Osteoblast (primary cell): ENCODE data around the gene INHBB. TPM values are rescaled to one million over a fixed set of nuclear protein-coding genes. Genes with fewer than 3 reads are reported as not detected.

Source experiments
- DNase-seq: peaks from one replicate; pipeline ENCODE4 v3.0.0; 2011; ENCODE audit warnings: low spot score, mixed read lengths; ENCODE audit not compliant: insufficient read length; ENCODE audit errors: missing footprints
- H2AFZ ChIP-seq: 2 replicates; pipeline ENCODE4 v1.6.0; 2011; ENCODE audit warnings: mild to moderate bottlenecking, low read length
- H3K27ac ChIP-seq: 2 replicates; pipeline ENCODE4 v1.5.1; 2011; ENCODE audit warnings: mild to moderate bottlenecking, low read depth, low read length, moderate library complexity
- H3K27me3 ChIP-seq: 2 replicates; pipeline ENCODE4 v1.6.0; 2012; ENCODE audit warnings: mild to moderate bottlenecking, control low read depth, inconsistent platforms, low read length, moderate library complexity; ENCODE audit not compliant: insufficient read depth
- H3K36me3 ChIP-seq: 2 replicates; pipeline ENCODE4 v1.5.1; 2011; ENCODE audit warnings: mild to moderate bottlenecking, low read length, control low read depth, moderate library complexity; ENCODE audit not compliant: insufficient read depth
- H3K4me1 ChIP-seq: 2 replicates; pipeline ENCODE4 v1.5.1; 2011; ENCODE audit warnings: mild to moderate bottlenecking, low read length, control low read depth, moderate library complexity; ENCODE audit not compliant: insufficient read depth
- H3K4me2 ChIP-seq: 2 replicates; pipeline ENCODE4 v1.6.0; 2011; ENCODE audit warnings: mild to moderate bottlenecking, low read length; ENCODE audit not compliant: insufficient read depth
- H3K4me3 ChIP-seq: fragments of 200-600 bp; sonication (generic); 3 replicates; pipeline ENCODE4 v1.5.1; 2012; ENCODE audit warnings: mild to moderate bottlenecking, low read length, inconsistent platforms; ENCODE audit not compliant: insufficient read depth
- H3K79me2 ChIP-seq: 2 replicates; pipeline ENCODE4 v1.6.0; 2012; ENCODE audit warnings: mild to moderate bottlenecking, low read length, control low read depth, inconsistent platforms; ENCODE audit not compliant: insufficient read depth
- H3K9me3 ChIP-seq: 2 replicates; pipeline ENCODE4 v1.5.1; 2011; ENCODE audit warnings: low read depth, low read length, control low read depth
- H4K20me1 ChIP-seq: 2 replicates; pipeline ENCODE4 v1.6.0; 2012; ENCODE audit warnings: mild to moderate bottlenecking, low read length, control low read depth; ENCODE audit not compliant: insufficient read depth
- total RNA-seq: library from RNA; depleted of rRNA; stranded (reverse); fragments of >200 nt; gene quantifications from 2 replicates; pipeline ENCODE4 v1.2.3, GENCODE V29; 2012
- TF ChIP-seq, protein P1 (sequence below): IDR thresholded peaks from 2 replicates; pipeline ENCODE4 v1.5.1; 2011; ENCODE audit warnings: mild to moderate bottlenecking, low read depth, low read length, moderate library complexity; ENCODE audit errors: extremely low read depth

INHBB gene
- total RNA-seq, 1 donor = under 0.01 TPM

DNA sequence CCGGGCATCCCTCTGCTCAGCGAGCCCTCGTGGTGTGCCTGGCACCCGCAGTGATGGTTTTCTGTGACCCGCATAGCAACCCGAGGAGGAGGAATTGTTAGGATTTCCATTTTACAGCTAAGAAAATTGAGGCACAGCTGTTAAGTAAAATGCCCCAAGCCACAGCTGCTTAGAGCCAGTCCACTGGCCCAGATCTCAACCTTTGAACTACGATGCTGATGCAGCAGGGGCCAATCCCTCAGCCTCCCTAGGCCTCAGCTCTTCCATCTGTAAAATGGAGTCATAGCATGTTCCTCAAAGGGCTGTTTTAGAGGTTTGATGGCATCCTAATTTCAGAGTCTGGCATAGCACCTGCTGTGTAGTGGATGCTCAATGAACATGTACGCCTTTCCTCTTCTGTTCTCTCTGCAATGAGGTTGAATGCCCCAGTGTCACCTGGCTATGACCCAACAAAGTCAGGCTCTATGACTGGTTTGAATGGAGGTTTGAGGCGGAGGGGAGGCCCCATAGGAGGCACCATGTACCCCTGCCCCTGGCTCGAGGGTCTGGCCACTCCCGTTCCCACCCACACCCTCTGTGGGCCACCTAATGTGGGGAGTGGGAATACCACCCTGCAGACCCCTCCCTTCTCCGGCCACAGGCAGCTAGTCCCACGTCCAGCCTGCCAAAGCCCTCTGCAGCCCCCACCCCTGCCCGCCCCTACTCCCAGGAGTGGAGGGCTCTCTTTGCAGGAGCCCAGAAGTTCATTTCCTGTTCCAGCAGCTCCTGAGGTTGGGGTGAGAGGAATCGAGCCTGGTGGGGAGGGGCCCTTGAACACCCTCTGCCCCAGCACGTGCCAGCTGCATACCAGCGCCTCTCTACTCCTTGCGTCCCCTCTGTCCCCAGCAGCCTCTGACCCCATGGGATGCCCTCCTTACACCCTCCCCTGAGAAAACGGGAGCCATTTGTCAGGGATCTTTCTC lies 31.0 kb downstream of the INHBB start:
- no peak overlapping the region for H2AFZ ChIP-seq
- no peaks in the 10 kb centered on the region for H3K79me2 ChIP-seq
- no peak overlapping the region for H3K4me2 ChIP-seq
- no peak overlapping the region for H3K27ac ChIP-seq
- peak; percentile 80 for DNase-seq
- TF ChIP-seq, protein P1, sequence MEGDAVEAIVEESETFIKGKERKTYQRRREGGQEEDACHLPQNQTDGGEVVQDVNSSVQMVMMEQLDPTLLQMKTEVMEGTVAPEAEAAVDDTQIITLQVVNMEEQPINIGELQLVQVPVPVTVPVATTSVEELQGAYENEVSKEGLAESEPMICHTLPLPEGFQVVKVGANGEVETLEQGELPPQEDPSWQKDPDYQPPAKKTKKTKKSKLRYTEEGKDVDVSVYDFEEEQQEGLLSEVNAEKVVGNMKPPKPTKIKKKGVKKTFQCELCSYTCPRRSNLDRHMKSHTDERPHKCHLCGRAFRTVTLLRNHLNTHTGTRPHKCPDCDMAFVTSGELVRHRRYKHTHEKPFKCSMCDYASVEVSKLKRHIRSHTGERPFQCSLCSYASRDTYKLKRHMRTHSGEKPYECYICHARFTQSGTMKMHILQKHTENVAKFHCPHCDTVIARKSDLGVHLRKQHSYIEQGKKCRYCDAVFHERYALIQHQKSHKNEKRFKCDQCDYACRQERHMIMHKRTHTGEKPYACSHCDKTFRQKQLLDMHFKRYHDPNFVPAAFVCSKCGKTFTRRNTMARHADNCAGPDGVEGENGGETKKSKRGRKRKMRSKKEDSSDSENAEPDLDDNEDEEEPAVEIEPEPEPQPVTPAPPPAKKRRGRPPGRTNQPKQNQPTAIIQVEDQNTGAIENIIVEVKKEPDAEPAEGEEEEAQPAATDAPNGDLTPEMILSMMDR = no peak
- H3K4me3 ChIP-seq = no peak overlapping the region
- peaks cover 9% of the 10 kb centered on the region for H3K27me3 ChIP-seq
- no peaks in the 10 kb centered on the region for H3K36me3 ChIP-seq
- no peaks in the 10 kb centered on the region for H3K9me3 ChIP-seq
- H4K20me1 ChIP-seq = no peaks in the 10 kb centered on the region
- H3K4me1 ChIP-seq = no peaks in the 10 kb centered on the region

DNA sequence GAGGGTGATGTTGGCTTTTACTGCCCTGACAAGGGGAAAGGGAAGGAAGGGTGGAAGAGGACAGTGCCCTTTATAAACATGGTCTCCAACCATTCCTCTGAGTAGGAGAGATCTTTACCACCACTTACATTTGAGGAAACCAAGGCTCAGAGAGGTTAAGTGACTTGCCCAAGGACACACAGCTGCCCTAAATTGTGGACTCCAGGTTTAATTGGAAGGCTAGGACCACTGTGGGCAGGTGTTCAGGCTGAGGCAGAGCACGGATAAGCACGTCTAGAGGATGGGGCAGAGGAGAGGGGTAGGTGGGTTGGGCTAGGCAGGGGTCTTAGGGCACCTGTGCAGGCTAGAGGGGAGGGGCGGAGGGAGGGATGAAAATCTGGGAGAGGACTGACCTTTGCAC lies 32.7 kb downstream of the INHBB start:
- Histone ChIP-seq H3K4me3 (no peak overlapping the region), H3K27ac (no peak overlapping the region), H3K36me3 (no peaks in the 10 kb centered on the region), H2AFZ (no peak overlapping the region), H3K27me3 (peaks cover 9% of the 10 kb centered on the region), H3K79me2 (no peaks in the 10 kb centered on the region), H3K4me2 (no peak overlapping the region), H3K4me1 (no peaks in the 10 kb centered on the region), H3K9me3 (no peaks in the 10 kb centered on the region), H4K20me1 (no peaks in the 10 kb centered on the region)
- TF ChIP-seq, protein P1 = no peak
- DNase-seq = peak; percentile 74

DNA sequence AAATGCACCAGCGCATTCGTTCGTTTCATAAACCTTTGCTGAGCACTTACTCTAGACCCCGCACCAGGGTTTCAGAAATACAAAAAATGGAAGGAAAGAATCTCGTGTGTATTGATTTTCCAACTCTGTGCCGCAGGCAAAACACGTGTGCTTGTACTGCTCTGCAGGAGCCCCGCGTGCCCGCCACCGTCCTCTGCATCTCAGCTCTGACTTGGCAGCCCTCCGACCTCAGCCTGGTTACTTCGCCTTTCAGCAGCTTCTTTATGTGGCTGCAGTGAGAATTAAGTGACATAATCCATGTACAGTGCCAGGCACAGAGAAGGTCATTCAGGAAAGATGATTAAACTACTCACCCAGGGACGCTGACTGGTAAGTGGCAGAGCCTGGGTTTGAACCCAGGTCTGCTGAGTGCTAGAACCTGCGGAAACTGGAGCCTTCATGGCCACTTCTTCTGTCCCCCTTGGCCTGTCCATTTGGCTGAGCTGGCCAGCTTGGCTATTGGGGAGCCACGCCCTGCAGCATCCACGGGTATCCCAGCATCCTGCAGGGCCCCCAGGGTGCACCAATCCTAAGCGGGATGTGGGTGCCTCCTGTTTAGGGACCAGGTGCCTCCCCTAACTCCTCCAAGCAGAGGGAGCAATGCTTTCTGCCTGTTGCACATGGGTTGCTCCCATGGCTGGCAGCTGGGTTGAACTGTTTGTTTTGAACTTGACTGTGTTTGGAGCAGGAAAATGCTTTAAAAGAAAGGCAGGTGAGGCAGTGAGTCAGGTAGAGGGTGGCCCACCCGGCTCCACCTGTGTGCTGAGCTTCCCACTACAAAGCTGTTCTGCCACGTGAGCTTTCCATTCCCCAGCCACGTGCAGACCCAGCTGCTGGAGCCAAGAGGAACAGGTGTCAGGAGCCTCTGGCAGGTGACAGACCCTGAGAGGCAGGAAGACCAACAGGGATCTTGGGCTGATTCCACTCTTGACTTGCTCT lies 34.3 kb downstream of the INHBB start:
- Histone ChIP-seq H3K4me1 (no peaks in the 10 kb centered on the region), H2AFZ (no peak overlapping the region), H3K9me3 (no peaks in the 10 kb centered on the region), H3K79me2 (no peaks in the 10 kb centered on the region), H3K27ac (no peak overlapping the region), H4K20me1 (no peaks in the 10 kb centered on the region), H3K27me3 (peaks cover 9% of the 10 kb centered on the region), H3K36me3 (no peaks in the 10 kb centered on the region), H3K4me3 (no peak overlapping the region), H3K4me2 (no peak overlapping the region)
- TF ChIP-seq, protein P1 = no peak
- DNase-seq = peak; percentile 77
